ENCODE results near the gene TMEM250. TPM values are rescaled to one million over a fixed set of nuclear protein-coding genes. Genes with fewer than 3 reads are reported as not detected.

The TMEM250 gene
- total RNA-seq, 4 donors from 2014 or later, result 25.7 to 46.9 (median 41.5) TPM

DNA sequence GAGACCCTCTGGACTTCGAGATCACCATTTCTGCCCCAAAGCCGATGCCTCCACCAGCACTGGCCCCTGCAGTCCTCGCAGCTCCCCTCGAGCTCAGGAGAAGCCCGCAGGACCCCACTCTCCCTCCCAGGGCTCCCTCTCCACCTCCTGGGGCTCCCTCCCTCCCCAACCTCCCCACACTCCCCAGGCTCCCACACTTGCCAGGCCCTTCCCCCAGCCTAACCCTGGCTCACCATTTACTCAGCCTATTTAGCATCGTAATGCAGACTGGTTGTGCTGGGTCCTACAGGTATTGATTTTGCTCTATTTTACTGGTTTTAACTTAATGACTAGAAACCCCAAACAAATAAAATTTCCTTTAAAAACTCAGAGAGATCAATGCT lies 23.7 kb upstream of the TMEM250 start:
- ATAC-seq (no peak), DNase-seq (no peak)
- Histone ChIP-seq H3K27me3 (peaks cover 42 to 54% (median 47%) of the 10 kb centered on the region in 3 donors), H3K4me3 (no peak overlapping the region), H3K9me3 (no peaks in the 10 kb centered on the region), H3K36me3 (no peaks in the 10 kb centered on the region), H3K27ac (no peak overlapping the region), H3K4me1 (no peaks in the 10 kb centered on the region)
- intact Hi-C loops (cut with DNase I; ENCODE audit: low total_unique reads) (no loop called here), in situ Hi-C loops (cut with MboI; ENCODE audit: low sequenced_read_pairs in 4 of 4) (no loop called here)
- TF ChIP-seq, protein P1, sequence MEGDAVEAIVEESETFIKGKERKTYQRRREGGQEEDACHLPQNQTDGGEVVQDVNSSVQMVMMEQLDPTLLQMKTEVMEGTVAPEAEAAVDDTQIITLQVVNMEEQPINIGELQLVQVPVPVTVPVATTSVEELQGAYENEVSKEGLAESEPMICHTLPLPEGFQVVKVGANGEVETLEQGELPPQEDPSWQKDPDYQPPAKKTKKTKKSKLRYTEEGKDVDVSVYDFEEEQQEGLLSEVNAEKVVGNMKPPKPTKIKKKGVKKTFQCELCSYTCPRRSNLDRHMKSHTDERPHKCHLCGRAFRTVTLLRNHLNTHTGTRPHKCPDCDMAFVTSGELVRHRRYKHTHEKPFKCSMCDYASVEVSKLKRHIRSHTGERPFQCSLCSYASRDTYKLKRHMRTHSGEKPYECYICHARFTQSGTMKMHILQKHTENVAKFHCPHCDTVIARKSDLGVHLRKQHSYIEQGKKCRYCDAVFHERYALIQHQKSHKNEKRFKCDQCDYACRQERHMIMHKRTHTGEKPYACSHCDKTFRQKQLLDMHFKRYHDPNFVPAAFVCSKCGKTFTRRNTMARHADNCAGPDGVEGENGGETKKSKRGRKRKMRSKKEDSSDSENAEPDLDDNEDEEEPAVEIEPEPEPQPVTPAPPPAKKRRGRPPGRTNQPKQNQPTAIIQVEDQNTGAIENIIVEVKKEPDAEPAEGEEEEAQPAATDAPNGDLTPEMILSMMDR (IDR thresholded peaks at IDR 0.05 in 4 of 5, conservative IDR thresholded peaks at IDR 0.05 in 1 of 5), result no peak
- TF ChIP-seq POLR2A (IDR thresholded peaks at IDR 0.05), result no peak

- H3K9me3 ChIP-seq, result no peaks in the 10 kb centered on the region
- no peak for ATAC-seq
- no peak for DNase-seq
- intact Hi-C loops (cut with DNase I; ENCODE audit: low total_unique reads), result no loop called here
- TF ChIP-seq POLR2A (IDR thresholded peaks at IDR 0.05), result no peak
- TF ChIP-seq, protein P1 (IDR thresholded peaks at IDR 0.05 in 4 of 5, conservative IDR thresholded peaks at IDR 0.05 in 1 of 5), result no peak
- no peaks in the 10 kb centered on the region for H3K36me3 ChIP-seq
- no peak overlapping the region for H3K4me3 ChIP-seq
- no peak overlapping the region for H3K27ac ChIP-seq
- in situ Hi-C loops (cut with MboI; ENCODE audit: low sequenced_read_pairs in 4 of 4), result no loop called here
- H3K4me1 ChIP-seq, result no peaks in the 10 kb centered on the region
- peaks cover 41 to 55% (median 46%) of the 10 kb centered on the region in 3 donors for H3K27me3 ChIP-seq
Observed at GRCh38 chr9:136141682-136142413, 23.2 kb upstream of the TMEM250 start.

DNA sequence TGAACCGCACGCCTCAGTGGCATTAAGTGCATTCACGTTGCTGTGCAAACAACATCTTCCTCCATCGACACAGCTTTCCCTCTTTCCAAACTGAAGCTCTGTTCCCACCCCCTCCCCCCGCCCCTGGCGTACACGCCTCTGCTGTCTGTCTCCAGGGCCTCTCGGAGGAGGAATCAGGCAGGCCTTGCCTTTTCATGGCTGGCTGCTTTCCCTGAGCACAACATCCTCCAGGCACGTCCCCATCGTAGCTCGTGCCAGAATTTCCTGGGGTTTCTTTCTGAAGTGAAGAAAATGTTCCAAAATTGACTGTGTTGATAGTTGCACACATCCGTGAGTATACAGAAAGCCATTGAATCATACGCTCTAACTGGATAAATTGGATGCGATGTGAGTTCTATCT lies 22.3 kb upstream of the TMEM250 start:
- no peaks in the 10 kb centered on the region for H3K4me1 ChIP-seq
- in situ Hi-C loops (cut with MboI; ENCODE audit: low sequenced_read_pairs in 4 of 4) (no loop called here), intact Hi-C loops (cut with DNase I; ENCODE audit: low total_unique reads) (no loop called here)
- no peak for TF ChIP-seq POLR2A (IDR thresholded peaks at IDR 0.05)
- TF ChIP-seq, protein P1 (IDR thresholded peaks at IDR 0.05 in 4 of 5, conservative IDR thresholded peaks at IDR 0.05 in 1 of 5), result no peak
- H3K9me3 ChIP-seq, result no peaks in the 10 kb centered on the region
- ATAC-seq (no peak), DNase-seq (no peak)
- no peaks in the 10 kb centered on the region for H3K36me3 ChIP-seq
- H3K27me3 ChIP-seq, result peaks cover 43 to 61% (median 45%) of the 10 kb centered on the region in 3 donors
- no peak overlapping the region for H3K4me3 ChIP-seq
- no peak overlapping the region for H3K27ac ChIP-seq

DNA sequence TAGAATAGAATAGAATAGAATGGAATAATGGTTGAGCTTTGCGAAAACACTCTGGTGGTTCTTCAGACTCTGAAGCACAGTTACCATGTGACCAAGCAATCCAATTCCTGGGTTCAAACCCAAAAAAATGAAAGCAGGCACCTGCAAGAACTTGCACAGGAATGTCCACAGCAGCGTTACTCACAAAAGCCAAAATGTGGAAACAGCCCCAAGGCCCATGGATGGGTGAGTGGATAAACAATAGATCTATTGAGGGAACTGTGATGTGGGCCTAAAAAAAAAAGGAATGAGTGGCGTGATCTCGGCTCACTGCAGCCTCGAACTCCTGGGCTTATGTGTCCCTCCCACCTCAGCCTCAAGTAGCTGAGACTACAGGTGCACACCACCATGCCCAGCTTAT lies 21.4 kb upstream of the TMEM250 start:
- TF ChIP-seq, protein P1 (IDR thresholded peaks at IDR 0.05 in 4 of 5, conservative IDR thresholded peaks at IDR 0.05 in 1 of 5), result no peak
- TF ChIP-seq POLR2A (IDR thresholded peaks at IDR 0.05), result no peak
- ATAC-seq (no peak), DNase-seq (no peak)
- Histone ChIP-seq H3K27me3 (peaks cover 46 to 62% (median 47%) of the 10 kb centered on the region in 3 donors), H3K36me3 (no peaks in the 10 kb centered on the region), H3K9me3 (no peaks in the 10 kb centered on the region), H3K4me1 (no peaks in the 10 kb centered on the region), H3K27ac (no peak overlapping the region), H3K4me3 (no peak overlapping the region)
- in situ Hi-C loops (cut with MboI; ENCODE audit: low sequenced_read_pairs in 4 of 4) (no loop called here), intact Hi-C loops (cut with DNase I; ENCODE audit: low total_unique reads) (no loop called here)

Data from gastrocnemius medialis (tissue), 4 donors.